ENCODE measurements around the gene FGG. TPM values are rescaled to one million over a fixed set of nuclear protein-coding genes. Genes with fewer than 3 reads are reported as not detected.
A peak's percentile ranks its signal among the peaks of the same experiment; 100 is the strongest.

Gene FGG
- total and polyA plus RNA-seq, 2 of the 13 experiments (the other 11 are each of a cell fraction or from before 2014, with no cell fraction given), result 1,037 to 2,423 TPM

DNA sequence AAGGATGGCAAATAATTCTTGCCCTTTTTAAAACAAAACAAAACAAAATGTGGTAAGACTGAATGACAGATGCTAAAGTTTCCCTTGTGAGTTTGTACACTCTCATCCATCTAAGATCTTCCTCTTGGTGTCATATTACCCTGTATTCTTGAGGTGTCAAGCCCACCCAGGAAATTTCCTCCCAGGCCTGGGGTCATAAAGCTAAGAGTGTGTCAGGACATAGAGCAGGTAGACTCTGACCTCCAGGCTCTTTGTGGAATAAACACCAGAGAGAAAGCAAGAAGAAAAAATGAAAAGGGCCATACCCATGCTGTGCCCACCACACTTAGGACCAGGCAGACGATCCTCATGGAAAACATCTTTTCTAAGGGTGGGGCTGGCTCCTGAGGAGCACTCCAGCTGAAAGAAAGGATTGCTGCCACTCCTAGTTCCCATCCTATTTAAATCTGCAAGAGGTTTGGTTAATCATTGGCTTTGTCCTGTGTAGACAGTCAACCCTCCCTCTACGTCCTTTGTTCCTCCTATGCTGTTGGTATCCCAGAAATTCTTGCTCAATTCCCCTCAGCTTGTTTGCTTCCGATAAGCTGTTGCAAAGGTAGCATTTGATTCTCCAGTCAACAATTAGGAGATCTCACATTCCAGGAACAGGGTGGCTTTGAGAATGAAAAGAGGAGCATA is 22.0 kb downstream of the FGG start, which contains the start of gene FGA (continued):
- TF ChIP-seq HMGXB3 (CRISPR knock-in tag; IDR thresholded peaks at IDR 0.05; ENCODE audit: borderline replicate concordance) (peak; percentile 89), XBP1 (CRISPR knock-in tag; IDR thresholded peaks at IDR 0.05) (no peak), RELA (CRISPR knock-in tag; IDR thresholded peaks at IDR 0.05) (no peak), EP300 (IDR thresholded peaks at IDR 0.05; ENCODE audit: low read depth in 2 of 2, low read length in 2 of 2) (peak; percentile 79 to 100; a peak in 3 of 4 replicates), EP300 (CRISPR knock-in tag; IDR thresholded peaks at IDR 0.05; ENCODE audit: borderline replicate concordance) (peak; percentile 99), SP1 (IDR thresholded peaks at IDR 0.05) (no peak), SP1 (CRISPR knock-in tag; IDR thresholded peaks at IDR 0.05) (no peak), ZSCAN5A (CRISPR knock-in tag; IDR thresholded peaks at IDR 0.05; ENCODE audit: borderline replicate concordance) (no peak; the same call in 1 of the 2 replicates), ZNF563 (CRISPR knock-in tag; IDR thresholded peaks at IDR 0.05) (no peak), NFE2L2 (IDR thresholded peaks at IDR 0.05; ENCODE audit: low read length) (no peak)
- TF ChIP-seq, protein P1, sequence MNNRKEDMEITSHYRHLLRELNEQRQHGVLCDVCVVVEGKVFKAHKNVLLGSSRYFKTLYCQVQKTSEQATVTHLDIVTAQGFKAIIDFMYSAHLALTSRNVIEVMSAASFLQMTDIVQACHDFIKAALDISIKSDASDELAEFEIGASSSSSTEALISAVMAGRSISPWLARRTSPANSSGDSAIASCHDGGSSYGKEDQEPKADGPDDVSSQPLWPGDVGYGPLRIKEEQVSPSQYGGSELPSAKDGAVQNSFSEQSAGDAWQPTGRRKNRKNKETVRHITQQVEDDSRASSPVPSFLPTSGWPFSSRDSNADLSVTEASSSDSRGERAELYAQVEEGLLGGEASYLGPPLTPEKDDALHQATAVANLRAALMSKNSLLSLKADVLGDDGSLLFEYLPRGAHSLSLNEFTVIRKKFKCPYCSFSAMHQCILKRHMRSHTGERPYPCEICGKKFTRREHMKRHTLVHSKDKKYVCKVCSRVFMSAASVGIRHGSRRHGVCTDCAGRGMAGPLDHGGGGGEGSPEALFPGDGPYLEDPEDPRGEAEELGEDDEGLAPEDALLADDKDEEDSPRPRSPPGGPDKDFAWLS (CRISPR knock-in tag; IDR thresholded peaks at IDR 0.05; ENCODE audit: borderline replicate concordance), result no peak
- TF ChIP-seq, protein P2, sequence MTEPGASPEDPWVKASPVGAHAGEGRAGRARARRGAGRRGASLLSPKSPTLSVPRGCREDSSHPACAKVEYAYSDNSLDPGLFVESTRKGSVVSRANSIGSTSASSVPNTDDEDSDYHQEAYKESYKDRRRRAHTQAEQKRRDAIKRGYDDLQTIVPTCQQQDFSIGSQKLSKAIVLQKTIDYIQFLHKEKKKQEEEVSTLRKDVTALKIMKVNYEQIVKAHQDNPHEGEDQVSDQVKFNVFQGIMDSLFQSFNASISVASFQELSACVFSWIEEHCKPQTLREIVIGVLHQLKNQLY (CRISPR knock-in tag; IDR thresholded peaks at IDR 0.05), result peak; percentile 67; the same call in 1 of the 2 replicates
- TF ChIP-seq, protein P3, sequence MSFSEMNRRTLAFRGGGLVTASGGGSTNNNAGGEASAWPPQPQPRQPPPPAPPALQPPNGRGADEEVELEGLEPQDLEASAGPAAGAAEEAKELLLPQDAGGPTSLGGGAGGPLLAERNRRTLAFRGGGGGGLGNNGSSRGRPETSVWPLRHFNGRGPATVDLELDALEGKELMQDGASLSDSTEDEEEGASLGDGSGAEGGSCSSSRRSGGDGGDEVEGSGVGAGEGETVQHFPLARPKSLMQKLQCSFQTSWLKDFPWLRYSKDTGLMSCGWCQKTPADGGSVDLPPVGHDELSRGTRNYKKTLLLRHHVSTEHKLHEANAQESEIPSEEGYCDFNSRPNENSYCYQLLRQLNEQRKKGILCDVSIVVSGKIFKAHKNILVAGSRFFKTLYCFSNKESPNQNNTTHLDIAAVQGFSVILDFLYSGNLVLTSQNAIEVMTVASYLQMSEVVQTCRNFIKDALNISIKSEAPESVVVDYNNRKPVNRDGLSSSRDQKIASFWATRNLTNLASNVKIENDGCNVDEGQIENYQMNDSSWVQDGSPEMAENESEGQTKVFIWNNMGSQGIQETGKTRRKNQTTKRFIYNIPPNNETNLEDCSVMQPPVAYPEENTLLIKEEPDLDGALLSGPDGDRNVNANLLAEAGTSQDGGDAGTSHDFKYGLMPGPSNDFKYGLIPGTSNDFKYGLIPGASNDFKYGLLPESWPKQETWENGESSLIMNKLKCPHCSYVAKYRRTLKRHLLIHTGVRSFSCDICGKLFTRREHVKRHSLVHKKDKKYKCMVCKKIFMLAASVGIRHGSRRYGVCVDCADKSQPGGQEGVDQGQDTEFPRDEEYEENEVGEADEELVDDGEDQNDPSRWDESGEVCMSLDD (CRISPR knock-in tag; IDR thresholded peaks at IDR 0.05; ENCODE audit: borderline replicate concordance), result no peak

Measured in HepG2 (cell line).